ENCODE results near the gene RBM45. TPM values are rescaled to one million over a fixed set of nuclear protein-coding genes. Genes with fewer than 3 reads are reported as not detected.

The RBM45 gene
- total and polyA plus RNA-seq, 7 donors, result 3.4 to 9.5 (median 4.5) TPM

DNA sequence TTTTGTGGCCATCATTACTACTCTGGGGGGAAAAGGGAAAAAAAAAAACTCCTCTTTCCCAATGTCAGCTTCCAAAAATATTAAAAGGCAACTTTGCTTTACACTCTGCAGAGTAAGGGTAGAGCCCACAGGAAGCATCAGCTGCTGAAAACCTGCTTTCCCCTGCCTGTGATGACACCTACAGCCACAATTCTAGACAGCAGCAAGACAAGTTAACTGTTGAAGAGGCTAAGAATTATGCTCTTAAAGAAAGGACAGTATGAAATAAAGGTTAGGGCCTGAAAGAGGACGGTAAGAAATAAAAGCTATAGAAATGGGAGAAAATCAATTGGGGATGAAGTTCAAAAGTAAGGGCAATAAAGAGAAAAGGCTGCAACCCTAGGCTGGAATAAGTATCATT is 42.7 kb upstream of the RBM45 start:
- no peak overlapping the region for H3K4me3 ChIP-seq
- no peak for TF ChIP-seq CTCF (IDR thresholded peaks at IDR 0.05)
- intact Hi-C loops (cut with DNase I), result no loop called here
- H3K36me3 ChIP-seq (ENCODE audit: insufficient read depth in 1 of 2, low read depth in 1 of 2), result no peaks in the 10 kb centered on the region
- no peak overlapping the region for H3K27ac ChIP-seq
- H3K9me3 ChIP-seq, result no peaks in the 10 kb centered on the region
- ATAC-seq (no peak), DNase-seq (no peak)
- H3K4me1 ChIP-seq, result no peaks in the 10 kb centered on the region
- H3K27me3 ChIP-seq (ENCODE audit: insufficient read depth in 3 of 3, low read length in 2 of 3), result no peaks in the 10 kb centered on the region
- 66 to 68% (median 66%) methylated on average over 1 of the region's 1 CpG for WGBS, 3 donors

GRCh38 chr2:178070824-178071223 is 41.4 kb upstream of the RBM45 start:
- WGBS, 3 donors, result 73 to 75% (median 73%) methylated on average over 2 of the region's 2 CpGs
- H3K27ac ChIP-seq, result no peak overlapping the region
- H3K27me3 ChIP-seq (ENCODE audit: insufficient read depth in 3 of 3, low read length in 2 of 3), result no peaks in the 10 kb centered on the region
- H3K9me3 ChIP-seq, result no peaks in the 10 kb centered on the region
- H3K4me3 ChIP-seq, result no peak overlapping the region
- intact Hi-C loops (cut with DNase I), result no loop called here
- ATAC-seq (no peak), DNase-seq (no peak)
- H3K36me3 ChIP-seq (ENCODE audit: insufficient read depth in 1 of 2, low read depth in 1 of 2), result no peaks in the 10 kb centered on the region
- TF ChIP-seq CTCF (IDR thresholded peaks at IDR 0.05), result no peak
- no peaks in the 10 kb centered on the region for H3K4me1 ChIP-seq

GRCh38 chr2:178072000-178072382 is 40.2 kb upstream of the RBM45 start:
- intact Hi-C loops (cut with DNase I), result no loop called here
- no peaks in the 10 kb centered on the region for H3K27me3 ChIP-seq (ENCODE audit: insufficient read depth in 3 of 3, low read length in 2 of 3)
- ATAC-seq (peak in 1 of 4 donors; percentile 2), DNase-seq (no peak)
- no peaks in the 10 kb centered on the region for H3K9me3 ChIP-seq
- no peaks in the 10 kb centered on the region for H3K4me1 ChIP-seq
- whole genome bisulfite sequencing, 3 donors, result 76 to 80% (median 78%) methylated on average over 11 of the region's 11 CpGs
- peak overlapping the region; percentile 65 for H3K4me3 ChIP-seq
- no peaks in the 10 kb centered on the region for H3K36me3 ChIP-seq (ENCODE audit: insufficient read depth in 1 of 2, low read depth in 1 of 2)
- H3K27ac ChIP-seq, result no peak overlapping the region
- TF ChIP-seq CTCF (IDR thresholded peaks at IDR 0.05), result no peak

DNA sequence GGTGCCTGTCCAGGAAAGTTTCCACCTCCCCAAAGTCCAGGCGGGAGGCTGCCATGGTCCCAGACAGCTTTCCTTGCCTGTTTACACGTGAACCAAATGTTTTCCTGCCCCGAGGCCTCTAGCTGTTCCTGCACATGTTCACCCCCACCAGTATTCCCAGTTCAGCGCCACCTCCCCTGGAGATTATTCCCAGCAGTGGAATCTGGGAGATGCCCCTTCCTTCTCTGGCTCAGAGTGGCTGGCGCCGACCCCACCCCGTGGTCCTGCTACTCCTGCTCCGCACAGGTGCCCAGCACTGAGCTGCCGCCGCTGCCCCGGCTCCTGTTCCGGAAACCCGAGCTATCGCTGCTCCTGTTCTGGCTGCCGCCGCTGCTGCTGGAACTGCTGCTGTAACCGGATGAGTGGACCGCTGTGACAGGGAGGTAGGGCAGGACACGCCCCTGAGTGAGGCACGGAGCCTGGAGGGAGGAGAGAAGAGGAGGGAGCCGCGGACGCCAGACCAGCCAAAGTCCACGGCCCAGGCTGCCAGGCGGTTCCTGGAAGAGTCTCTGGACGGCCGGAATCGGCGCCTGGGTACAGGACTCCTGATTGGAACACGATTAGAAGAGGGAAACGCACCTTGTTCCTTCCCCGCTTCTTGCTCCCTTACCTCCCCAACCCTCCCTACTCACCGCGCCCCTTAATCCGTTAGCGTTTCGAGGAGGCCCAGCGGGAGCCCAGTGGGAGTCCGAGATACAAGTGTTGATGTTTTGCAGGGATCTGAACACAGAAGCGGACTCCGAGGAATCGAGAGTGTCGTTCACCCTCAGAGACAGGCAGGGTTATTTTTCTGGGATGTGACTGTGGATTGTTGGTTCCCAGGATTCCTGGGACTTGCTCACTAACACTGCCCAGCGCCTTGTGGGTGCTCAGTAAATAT is 39.6 kb upstream of the RBM45 start, which contains the start of gene PDE11A:
Gene PDE11A (minus strand): TSS at position 395 of the 919 bp plus-strand sequence. CDS start 340 bp downstream, at position 55.
- peak within 1 kb of the TSS; percentile 65 for H3K27ac ChIP-seq
- peak within 1 kb of the TSS; percentile 65 for H3K4me3 ChIP-seq
- TF ChIP-seq CTCF (IDR thresholded peaks at IDR 0.05), result no peak
- no peaks in the 10 kb centered on the region for H3K4me1 ChIP-seq
- WGBS, 3 donors, result 1 to 2% (median 1%) methylated on average over 40 to 44 of the region's 44 CpGs
- DNase-seq (peak; percentile 80 to 92), ATAC-seq (peak; percentile 97 to 99 (median 98))
- H3K36me3 ChIP-seq (ENCODE audit: insufficient read depth in 1 of 2, low read depth in 1 of 2), result no peaks in the 10 kb centered on the region
- no peaks in the 10 kb centered on the region for H3K9me3 ChIP-seq
- H3K27me3 ChIP-seq (ENCODE audit: insufficient read depth in 3 of 3, low read length in 2 of 3), result no peaks in the 10 kb centered on the region
- intact Hi-C loops (cut with DNase I), result no loop called here
